Breast epithelium (tissue), 4 donors: ENCODE results near the gene TAAR2. TPM values are rescaled to one million over a fixed set of nuclear protein-coding genes. Genes with fewer than 3 reads are reported as not detected.

Source experiments
- DNase-seq, 2 donors: peaks; one replicate each; pipeline ENCODE4 v3.0.0-alpha.2; 2019; ENCODE audit warnings: low spot score in 2 of 2
- H3K27ac ChIP-seq, 2 donors: fragments of 200-600 bp; sonication (generic) in 1 of 2; one replicate each; pipeline ENCODE4 v1.5.1; 2016 to 2019; ENCODE audit warnings: mild to moderate bottlenecking in 1 of 2
- H3K27me3 ChIP-seq, 2 donors: fragments of 200-600 bp; sonication (generic) in 1 of 2; one replicate each; pipeline versions ENCODE4 v1.5.1 to v1.6.0; 2017 to 2019; ENCODE audit warnings: control low read depth in 1 of 2, mild to moderate bottlenecking in 1 of 2
- H3K36me3 ChIP-seq: fragments of 200-600 bp; one replicate; pipeline ENCODE4 v1.5.1; 2019
- H3K4me1 ChIP-seq, 2 donors: fragments of 200-600 bp; sonication (generic); one replicate each; pipeline ENCODE4 v1.5.1; 2016 to 2019; ENCODE audit warnings: control low read depth in 1 of 2
- H3K4me3 ChIP-seq, 3 donors: fragments of 200-600 bp; sonication (generic); 1 replicate in 2 of 3; 2 replicates in 1 of 3; pipeline ENCODE4 v1.5.1; 2016 to 2019; ENCODE audit warnings: mild to moderate bottlenecking in 3 of 3, moderate library complexity in 2 of 3
- H3K9me3 ChIP-seq, 2 donors: fragments of 200-600 bp; sonication (generic) in 1 of 2; one replicate each; pipeline ENCODE4 v1.5.1; 2016 to 2019; ENCODE audit warnings: control low read depth in 1 of 2
- POLR2A ChIP-seq: fragments of 450-650 bp; IDR thresholded peaks from one replicate; pipeline ENCODE4 v1.6.1; 2016; ENCODE audit warnings: antibody characterized with exemption, mild to moderate bottlenecking, moderate library complexity
- POLR2AphosphoS5 ChIP-seq, 3 donors: sonication (generic); formaldehyde crosslinking; IDR thresholded peaks; one replicate each; pipeline ENCODE4 v1.6.1; 2017; ENCODE audit warnings: antibody characterized with exemption in 3 of 3
- intact Hi-C: fragments of 100-400 bp; cut with DNase I; formaldehyde crosslinking; loops from one replicate; pipeline ENCODE4 v1.15.1; 2023; ENCODE audit warnings: low total_unique reads
- total RNA-seq, 3 donors: library from RNA; depleted of rRNA; stranded (reverse); fragments of >200 nt; gene quantifications; one replicate each; pipeline ENCODE4 v1.1.0, GENCODE V29; 2016
- TF ChIP-seq, protein P1 (sequence below), 3 donors: fragments of 450-650 bp; IDR thresholded peaks; one replicate each; pipeline ENCODE4 v1.5.1; 2016 to 2017; ENCODE audit warnings: antibody characterized with exemption in 3 of 3, mild to moderate bottlenecking in 3 of 3, moderate library complexity in 3 of 3

Gene TAAR2, protein sequence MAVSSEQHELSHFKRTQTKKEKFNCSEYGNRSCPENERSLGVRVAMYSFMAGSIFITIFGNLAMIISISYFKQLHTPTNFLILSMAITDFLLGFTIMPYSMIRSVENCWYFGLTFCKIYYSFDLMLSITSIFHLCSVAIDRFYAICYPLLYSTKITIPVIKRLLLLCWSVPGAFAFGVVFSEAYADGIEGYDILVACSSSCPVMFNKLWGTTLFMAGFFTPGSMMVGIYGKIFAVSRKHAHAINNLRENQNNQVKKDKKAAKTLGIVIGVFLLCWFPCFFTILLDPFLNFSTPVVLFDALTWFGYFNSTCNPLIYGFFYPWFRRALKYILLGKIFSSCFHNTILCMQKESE
- total RNA-seq = not detected

GRCh38 chr6:132624175-132624574 lies at the start of gene TAAR2:
TSS of gene TAAR2 (minus strand) at chr6:132624275. CDS start at chr6:132624275, 0 bp downstream.
- intact Hi-C loops = no loop called here
- Histone ChIP-seq H3K4me1 (no peaks in the 10 kb centered on the region), H3K27me3 (no peaks in the 10 kb centered on the region), H3K27ac (no peak within 1 kb of the TSS), H3K36me3 (no peaks in the 10 kb centered on the region), H3K4me3 (no peak within 1 kb of the TSS), H3K9me3 (peaks cover 0 to 10% of the 10 kb centered on the region in 2 donors)
- DNase-seq = no peak
- no peak for TF ChIP-seq POLR2AphosphoS5 (IDR thresholded peaks at IDR 0.05)
- TF ChIP-seq, protein P1, sequence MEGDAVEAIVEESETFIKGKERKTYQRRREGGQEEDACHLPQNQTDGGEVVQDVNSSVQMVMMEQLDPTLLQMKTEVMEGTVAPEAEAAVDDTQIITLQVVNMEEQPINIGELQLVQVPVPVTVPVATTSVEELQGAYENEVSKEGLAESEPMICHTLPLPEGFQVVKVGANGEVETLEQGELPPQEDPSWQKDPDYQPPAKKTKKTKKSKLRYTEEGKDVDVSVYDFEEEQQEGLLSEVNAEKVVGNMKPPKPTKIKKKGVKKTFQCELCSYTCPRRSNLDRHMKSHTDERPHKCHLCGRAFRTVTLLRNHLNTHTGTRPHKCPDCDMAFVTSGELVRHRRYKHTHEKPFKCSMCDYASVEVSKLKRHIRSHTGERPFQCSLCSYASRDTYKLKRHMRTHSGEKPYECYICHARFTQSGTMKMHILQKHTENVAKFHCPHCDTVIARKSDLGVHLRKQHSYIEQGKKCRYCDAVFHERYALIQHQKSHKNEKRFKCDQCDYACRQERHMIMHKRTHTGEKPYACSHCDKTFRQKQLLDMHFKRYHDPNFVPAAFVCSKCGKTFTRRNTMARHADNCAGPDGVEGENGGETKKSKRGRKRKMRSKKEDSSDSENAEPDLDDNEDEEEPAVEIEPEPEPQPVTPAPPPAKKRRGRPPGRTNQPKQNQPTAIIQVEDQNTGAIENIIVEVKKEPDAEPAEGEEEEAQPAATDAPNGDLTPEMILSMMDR (IDR thresholded peaks at IDR 0.05) = no peak
- no peak for TF ChIP-seq POLR2A

GRCh38 chr6:132673376-132674094 lies 49.5 kb upstream of the TAAR2 start:
- Histone ChIP-seq H3K27me3 (no peaks in the 10 kb centered on the region), H3K36me3 (no peaks in the 10 kb centered on the region), H3K9me3 (no peaks in the 10 kb centered on the region), H3K4me3 (no peak overlapping the region), H3K27ac (no peak overlapping the region), H3K4me1 (no peaks in the 10 kb centered on the region)
- DNase-seq = no peak
- TF ChIP-seq POLR2AphosphoS5 (IDR thresholded peaks at IDR 0.05) (no peak), POLR2A (no peak)
- TF ChIP-seq, protein P1 (IDR thresholded peaks at IDR 0.05) = no peak
- intact Hi-C loops = no loop called here

- DNase-seq = no peak
- Histone ChIP-seq H3K27me3 (no peaks in the 10 kb centered on the region), H3K36me3 (no peaks in the 10 kb centered on the region), H3K9me3 (no peaks in the 10 kb centered on the region), H3K4me3 (no peak overlapping the region), H3K4me1 (no peaks in the 10 kb centered on the region), H3K27ac (no peak overlapping the region)
- intact Hi-C loops = no loop called here
- TF ChIP-seq POLR2AphosphoS5 (IDR thresholded peaks at IDR 0.05) (no peak), POLR2A (no peak)
- TF ChIP-seq, protein P1 (IDR thresholded peaks at IDR 0.05) = no peak
These were observed 47.2 kb upstream of the TAAR2 start for GRCh38 chr6:132671295-132671694.

DNA sequence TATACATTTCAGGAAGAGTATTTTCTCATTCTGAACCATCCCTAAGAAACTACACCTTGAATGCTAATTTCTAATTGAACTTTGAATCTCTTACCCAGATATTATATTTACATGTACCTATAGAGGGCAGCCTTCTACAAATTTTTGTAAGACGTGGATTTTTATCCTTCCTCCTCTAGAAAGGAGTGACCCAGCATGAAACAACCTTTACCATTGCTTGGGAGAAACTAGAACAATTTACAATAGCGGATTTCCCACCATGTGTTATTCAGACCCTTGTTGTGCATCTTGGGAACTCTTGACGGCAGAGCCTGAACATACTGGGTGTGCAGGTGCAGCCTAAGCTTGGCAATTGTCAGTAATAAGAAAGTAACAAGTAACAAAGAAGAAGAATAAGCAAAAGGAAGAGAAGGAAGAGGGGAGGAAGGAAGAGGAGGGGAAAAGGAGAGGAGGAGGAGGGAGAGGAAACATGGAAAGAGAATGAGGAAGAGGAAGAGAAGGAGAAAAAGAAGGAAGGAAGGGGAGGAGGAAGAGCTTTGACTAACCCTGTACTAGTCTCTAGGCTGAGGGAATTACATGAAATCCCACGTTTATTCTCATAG lies 45.7 kb upstream of the TAAR2 start:
- no peaks in the 10 kb centered on the region for H3K9me3 ChIP-seq
- TF ChIP-seq, protein P1 (IDR thresholded peaks at IDR 0.05) = peak in 2 of 3 donors; percentile 38 to 55
- TF ChIP-seq POLR2A = no peak
- H3K4me3 ChIP-seq = no peak overlapping the region
- H3K27me3 ChIP-seq = no peaks in the 10 kb centered on the region
- H3K36me3 ChIP-seq = no peaks in the 10 kb centered on the region
- DNase-seq = no peak
- H3K27ac ChIP-seq = no peak overlapping the region
- H3K4me1 ChIP-seq = no peaks in the 10 kb centered on the region
- intact Hi-C loops = no loop called here

DNA sequence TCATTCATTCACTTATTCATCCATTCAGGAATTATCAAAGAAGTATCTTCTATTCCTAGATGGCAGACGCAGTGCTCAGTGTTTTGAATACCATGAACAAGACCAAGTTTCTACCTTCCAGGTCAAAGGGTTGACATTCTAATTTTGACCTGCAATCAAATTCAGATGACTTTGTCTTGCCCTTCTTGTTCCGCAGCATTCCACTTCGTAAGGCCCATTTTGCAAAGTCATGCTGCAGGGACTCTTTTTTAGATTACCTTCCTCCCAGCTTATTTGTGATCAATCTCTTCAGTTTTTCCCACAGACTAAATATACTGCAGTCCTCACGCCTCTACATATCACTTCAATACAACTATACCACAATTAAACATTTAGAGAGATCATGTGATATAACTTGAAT lies 42.0 kb upstream of the TAAR2 start:
- Histone ChIP-seq H3K4me1 (no peaks in the 10 kb centered on the region), H3K27me3 (no peaks in the 10 kb centered on the region), H3K36me3 (no peaks in the 10 kb centered on the region), H3K4me3 (no peak overlapping the region), H3K27ac (no peak overlapping the region), H3K9me3 (no peaks in the 10 kb centered on the region)
- no peak for DNase-seq
- intact Hi-C loops = no loop called here
- TF ChIP-seq, protein P1 (IDR thresholded peaks at IDR 0.05) = no peak
- TF ChIP-seq POLR2A = no peak
- no peak for TF ChIP-seq POLR2AphosphoS5 (IDR thresholded peaks at IDR 0.05)
